Measurements from ENCODE around the gene MBOAT2. TPM values are rescaled to one million over a fixed set of nuclear protein-coding genes. Genes with fewer than 3 reads are reported as not detected.
"Not testable (repeated sequence)": the region's sequence is repeated elsewhere in the genome, so short reads cannot be mapped to it uniquely, and the experiment has no call there.

The MBOAT2 gene
- total RNA-seq, 1 donor from 2014 or later, result 48.5 TPM

DNA sequence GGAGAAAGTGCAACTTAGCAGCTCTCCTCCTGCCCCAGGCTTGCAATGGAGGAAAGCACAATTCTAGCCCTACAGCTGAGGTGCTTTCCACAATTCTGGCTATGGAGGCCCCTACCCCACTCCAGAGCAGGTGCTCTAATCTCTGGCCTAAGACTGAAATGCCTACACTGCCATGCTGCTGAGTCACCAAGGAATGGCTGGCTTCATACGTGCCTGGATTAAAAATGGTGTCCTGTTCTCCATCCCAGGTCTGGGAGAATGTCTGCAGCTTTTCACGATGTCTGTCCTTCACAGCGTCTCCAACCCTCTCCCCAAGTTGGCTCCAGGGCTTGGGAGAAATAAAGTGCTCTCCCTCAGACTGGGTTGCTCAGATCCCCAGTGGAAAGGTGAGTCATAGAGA is 48.5 kb downstream of the MBOAT2 start:
- no peak for DNase-seq

DNA sequence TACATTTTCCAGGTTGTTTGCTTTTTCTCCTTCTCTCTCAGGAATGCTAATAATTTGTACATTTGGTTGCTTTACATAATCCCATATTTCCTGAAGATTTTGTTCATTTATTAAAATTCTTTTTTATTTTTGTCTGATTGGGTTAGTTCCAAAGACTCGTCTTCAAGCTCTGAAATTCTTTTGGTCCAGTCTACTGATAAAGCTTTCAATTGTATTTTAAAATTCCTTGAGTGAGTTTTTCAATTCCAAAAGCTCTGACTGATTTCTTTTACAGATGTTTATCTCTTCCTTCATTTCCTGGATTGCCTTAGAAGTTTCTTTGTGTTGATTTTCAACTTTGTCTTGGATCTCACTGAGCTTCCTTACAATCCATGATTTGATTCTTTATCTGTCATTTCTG is 50.0 kb downstream of the MBOAT2 start:
- no peak for DNase-seq

DNA sequence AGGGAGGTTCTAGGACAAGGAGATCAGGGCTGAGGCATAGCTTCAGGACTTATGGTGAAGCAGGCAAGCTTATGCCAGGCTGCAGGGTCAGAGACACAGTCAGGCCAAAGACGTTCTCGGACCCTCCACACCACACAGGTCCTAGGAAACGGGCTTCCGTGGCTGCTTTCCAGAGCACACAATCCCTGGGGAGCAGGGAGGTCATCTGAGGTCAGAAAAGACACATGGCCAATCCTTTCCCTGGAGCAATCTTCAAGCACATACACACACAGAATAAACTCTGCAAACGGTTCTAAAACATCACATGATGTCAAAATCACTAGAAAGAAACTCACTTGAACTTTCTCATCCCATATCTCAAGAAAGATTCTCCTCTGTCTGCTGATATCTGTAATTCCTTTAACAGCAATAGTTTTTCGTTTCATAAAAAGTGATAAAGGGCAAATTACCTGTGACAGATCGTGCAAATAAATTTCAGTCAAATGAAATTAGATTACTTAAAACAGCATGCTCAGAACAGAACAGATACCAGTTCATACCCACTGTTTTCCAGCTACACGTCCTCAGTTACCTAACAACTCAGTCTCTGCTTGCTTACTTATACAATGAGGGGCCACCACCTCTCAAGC is 63.9 kb downstream of the MBOAT2 start:
- DNase-seq, result no peak

DNA sequence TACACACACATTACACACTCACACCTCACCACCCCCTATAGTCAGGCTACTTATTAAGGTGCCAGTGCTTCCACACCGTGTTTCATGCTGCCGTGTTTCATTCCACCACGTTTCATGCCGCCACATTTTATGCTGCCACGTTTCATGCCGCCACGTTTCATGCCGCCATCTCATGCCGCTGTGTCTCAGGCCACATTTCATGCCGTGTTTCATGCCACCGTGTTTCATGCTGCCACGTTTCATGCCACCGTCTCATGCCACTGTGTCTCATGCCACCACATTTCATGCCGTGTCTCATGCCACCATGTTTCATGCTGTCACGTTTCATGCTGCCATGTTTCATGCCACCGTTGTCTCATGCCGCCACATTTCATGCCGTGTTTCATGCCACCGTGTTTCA is 65.1 kb downstream of the MBOAT2 start:
- DNase-seq, result no peak

DNA sequence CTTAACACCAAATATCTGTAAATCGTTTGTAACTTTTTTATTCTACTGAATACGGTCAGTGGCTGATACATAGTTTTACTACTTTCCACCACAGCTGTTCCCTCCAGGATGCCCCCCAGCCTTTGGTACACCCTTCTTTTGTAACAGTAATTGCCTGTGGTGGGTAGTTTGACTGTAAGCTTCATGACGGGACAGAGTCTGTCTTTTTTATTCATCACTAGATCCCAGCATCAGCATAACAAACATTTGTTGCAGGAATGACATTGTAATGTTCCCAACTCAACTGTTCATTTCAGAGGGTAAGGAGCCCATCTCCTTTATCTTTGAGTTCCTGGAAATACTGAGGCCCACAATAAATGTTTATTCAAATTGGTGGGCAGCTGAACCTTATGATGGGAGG is 67.5 kb downstream of the MBOAT2 start:
- DNase-seq, result no peak

DNA sequence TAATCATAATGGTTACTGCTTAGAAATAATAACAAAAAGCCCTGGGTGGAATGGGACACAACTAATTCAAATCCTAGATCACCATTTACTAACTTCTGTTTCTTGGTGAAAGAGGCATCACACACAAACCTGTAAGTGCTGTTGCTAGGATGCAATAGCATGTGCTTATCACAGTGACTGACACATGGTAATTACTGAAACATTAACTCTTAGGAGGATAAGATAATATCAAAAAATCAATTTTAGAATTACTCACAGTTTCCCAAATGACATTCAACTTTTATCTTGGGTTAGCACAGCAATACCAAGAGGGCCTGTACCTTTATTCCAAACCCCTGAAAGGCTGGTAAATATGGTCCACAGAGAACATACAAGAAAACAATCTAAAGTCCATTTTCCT is 69.1 kb downstream of the MBOAT2 start:
- DNase-seq, result no peak

DNA sequence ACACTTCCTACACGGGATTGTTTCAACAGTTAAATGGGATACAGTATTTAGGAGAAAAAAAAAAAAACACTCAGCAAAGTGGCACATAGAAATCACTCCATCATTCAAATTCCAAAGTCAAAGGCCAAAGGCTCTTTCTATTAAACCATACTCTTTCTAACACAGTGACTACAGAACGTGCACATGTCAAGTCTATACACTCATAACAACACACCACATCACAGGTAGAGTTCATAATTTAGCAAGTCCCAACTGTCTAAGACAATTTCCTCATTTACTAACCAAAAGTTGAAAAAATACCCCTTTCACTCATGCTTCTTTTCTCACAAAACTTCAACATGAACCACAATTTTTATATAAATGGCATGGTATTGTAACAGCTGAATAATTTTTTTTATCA is 70.8 kb downstream of the MBOAT2 start:
- no peak for DNase-seq

DNA sequence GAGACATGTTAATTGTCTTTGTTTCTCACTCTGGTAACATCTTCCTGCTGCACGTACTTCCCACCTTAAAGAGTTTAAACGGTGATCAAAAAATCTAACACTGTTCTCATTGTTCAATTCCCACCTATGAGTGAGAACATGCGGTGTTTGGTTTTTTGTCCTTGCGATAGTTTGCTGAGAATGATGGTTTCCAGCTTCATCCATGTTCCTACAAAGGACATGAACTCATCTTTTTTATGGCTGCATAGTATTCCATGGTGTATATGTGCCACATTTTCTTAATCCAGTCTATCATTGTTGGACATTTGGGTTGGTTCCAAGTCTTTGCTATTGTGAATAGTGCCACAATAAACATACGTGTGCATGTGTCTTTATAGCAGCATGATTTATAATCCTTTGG is 73.3 kb downstream of the MBOAT2 start:
- not testable (repeated sequence) for DNase-seq

DNA sequence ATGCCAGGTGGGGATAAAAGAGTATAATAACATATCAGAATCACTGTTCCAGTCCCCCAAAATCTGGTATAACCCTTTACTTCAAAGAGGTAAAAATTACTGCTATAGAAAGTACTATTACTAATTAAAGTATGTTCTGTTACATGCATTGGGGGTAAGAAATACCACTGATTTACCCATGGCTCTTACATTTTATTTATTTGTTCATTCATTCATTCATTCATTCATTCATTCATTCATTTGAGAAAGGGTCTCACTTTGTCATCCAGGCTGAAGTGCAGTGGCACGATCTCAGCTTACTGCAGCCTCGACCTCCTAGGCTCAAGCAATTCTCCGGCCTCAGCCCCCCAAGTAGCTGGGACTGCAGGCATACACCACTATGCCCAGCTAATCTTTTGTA is 74.4 kb downstream of the MBOAT2 start:
- no peak for DNase-seq

DNA sequence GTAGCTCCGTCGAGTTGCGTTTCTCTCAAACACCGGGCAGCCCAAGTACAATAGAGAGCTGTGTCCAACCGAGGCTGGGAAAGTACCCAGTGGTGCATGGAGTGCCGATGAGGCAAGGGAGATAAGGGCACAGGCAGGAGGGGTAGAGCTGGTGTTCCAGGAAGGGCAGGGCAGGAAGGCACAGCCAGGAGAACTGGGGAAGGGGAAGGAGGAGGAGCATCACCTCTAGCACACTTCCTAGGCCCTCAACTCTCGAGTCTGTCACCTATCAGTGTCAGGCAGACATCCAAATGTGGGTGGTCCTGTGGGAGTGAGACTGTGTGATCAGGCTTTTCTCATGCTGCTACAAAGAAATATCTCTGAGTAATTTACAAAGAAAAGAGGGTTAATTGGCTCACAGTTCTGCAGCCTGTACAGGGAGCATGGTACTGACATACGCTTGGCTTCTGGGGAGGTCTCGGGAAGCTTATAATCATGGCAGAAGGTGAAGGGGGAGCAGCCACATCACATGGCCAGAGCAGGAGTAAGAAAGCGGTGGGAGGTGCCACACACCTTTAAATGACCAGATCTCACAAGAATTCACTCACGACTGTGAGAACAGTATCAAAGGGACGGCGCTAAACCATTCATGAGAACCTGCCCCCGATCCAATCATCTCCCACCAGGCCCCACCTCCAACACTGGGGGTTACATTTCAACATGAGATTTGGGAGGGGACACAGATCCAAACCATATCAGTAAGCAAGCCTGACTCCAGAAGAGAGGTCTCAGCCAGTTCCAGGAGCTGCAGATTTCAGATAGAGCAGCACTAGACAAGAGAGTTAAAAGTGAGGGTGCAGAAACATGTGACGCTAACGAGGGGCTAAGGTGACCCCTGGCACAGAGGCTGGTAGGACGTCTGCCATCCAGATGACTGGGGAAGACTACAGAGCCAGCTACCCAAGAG is 75.7 kb downstream of the MBOAT2 start:
- no peak for DNase-seq

DNA sequence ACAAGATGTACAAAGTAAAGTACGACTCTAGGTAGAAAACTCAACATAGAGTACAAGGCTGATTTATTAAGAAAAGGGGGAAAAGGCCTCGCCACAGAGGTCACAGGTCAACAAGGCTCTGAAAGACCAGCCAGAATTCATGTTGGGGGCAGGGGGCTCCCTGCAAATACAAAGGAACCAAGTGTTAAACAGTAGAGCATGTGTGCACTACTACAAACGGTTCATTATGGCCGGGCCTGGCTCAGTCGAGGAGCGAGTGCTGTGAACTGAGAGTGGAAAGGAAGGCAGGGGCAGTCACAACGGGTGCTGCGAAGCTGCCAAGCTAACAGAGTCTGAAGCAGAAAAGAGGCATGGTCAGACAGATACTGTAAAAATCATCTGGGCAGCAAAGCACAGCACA is 77.1 kb downstream of the MBOAT2 start:
- peak; percentile 30 for DNase-seq

DNA sequence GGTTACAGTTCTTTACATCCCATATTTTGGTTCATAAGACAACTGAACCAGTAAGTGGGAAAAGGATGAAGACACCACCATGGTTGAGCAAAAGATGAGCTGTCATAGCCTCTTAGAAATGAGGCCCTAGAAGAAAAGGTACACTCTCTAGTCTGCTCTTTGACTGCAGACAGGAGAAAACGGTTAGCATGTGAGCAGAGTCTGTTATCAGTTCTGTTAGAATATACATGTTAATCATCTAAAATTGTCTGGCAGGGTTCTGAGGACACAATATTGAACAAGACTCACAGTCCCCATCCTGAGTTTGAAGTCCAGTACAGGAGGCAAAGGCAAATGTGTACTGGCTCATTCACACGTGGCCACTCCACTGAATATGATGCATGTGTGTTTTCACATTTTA is 78.1 kb downstream of the MBOAT2 start:
- DNase-seq, result no peak

DNA sequence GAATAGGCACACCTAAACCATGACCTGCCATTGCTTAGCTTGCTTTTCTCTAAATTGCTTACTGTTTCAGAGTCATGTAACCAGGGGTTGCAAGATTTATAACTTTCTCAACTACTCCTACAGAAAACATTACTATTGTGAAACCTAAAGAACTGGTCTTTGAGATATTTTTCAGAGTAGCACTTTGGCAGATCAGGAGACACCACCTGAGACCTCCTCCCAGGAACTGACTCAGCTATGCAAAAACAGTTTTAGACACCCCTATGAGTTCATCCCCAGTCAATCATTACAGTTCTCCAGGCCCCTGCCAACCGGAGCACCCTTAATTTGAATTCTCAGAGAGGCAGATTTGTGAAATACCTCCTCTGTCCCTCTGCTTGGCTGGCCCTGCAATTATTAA is 80.3 kb downstream of the MBOAT2 start:
- no peak for DNase-seq

DNA sequence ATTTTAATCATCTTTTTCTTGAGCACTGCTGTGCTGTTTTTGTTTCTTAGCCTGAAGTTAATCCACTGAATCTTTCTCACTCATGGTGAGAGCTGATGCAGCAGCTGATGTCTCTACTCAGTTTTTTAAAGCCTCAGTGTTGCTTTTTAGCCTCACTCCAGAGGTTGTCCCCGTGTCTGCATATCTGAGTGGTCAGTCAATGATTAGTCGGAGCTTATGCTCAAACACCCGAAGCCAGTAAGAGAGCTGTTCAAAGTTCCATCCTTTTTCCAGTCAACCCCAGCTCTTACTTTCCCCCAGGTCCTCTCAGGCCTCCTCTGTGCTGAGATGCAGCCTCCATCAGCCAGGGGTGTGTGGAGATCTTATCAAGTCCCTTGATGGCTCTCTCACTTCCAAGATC is 81.1 kb downstream of the MBOAT2 start:
- no peak for DNase-seq

DNA sequence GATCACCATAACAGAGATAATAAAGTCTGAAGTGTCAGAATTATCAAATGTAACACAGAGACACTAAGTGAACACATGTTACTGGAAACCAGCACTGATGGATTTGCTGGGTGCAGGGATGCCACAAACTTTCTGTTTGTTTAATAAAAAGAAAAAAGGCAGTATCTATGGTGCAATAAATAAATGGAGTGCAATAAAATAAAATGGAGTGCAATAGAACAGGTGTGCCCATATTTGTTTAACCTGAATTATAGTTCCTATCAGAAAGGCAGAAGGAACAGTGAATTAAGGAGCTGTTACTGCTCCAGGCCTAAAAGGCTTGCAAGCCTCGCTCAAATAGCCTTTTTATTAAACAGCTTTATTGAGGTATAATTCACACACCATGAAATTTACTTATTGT is 85.1 kb downstream of the MBOAT2 start:
- DNase-seq, result no peak

DNA sequence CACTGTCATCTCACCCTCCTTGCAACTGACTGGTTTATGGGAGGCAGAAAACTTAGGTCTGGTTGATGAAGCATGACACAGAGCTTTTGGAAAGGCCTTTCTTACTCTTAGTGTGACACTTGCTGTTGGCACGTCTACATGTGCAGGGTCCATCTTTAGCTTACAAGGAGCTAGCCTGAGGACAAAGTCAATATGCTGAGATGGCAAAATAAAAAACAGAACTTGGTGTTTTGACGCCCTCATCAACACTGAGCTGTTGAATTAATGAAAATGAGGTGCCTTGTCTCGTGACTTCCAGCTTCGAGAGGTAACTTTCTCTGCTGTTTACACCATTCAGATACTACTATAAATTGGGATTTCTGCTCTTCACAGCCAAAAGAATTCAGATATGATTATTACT is 87.5 kb downstream of the MBOAT2 start:
- DNase-seq, result no peak

DNA sequence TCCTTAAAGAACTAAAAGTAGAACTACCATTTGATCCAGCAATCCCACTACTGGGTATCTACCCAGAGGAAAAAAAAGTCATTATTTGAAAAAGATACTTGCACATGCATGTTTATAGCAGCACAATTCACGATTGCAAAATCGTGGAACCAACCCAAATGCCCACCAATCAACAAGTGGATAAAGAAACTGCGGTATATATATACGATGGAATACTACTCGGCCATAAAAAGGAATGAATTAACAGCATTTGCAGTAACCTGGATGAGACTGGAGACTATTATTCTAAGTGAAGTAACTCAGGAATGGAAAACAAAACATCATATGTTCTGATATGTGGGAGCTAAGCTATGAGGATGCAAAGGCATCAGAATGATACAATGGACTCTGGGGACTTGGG is 89.7 kb downstream of the MBOAT2 start:
- not testable (repeated sequence) for DNase-seq

DNA sequence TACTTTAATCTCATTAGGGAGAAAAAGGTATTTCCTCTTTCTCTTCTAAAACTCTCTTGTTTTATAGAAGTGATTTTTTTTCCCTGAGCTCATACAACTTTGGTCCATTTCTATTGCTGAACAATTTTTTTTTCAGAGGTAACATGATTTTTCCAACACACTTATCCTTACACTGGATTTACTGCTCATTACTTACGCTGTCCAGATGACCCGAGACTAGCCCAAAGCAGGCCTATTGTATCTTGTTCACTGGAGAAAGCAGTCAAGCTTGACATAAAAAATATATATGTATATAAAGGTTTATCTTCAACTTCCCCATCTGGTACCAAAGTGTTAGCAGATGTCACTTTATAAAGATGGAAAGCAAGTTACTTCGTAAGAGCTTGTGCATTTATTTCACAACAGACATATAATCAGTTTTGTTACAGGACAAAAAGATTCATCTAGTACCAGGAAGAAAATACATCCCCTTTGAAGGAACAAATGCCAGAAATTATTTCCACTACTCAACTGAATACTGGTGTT is 95.7 kb downstream of the MBOAT2 start:
- DNase-seq, result no peak

DNA sequence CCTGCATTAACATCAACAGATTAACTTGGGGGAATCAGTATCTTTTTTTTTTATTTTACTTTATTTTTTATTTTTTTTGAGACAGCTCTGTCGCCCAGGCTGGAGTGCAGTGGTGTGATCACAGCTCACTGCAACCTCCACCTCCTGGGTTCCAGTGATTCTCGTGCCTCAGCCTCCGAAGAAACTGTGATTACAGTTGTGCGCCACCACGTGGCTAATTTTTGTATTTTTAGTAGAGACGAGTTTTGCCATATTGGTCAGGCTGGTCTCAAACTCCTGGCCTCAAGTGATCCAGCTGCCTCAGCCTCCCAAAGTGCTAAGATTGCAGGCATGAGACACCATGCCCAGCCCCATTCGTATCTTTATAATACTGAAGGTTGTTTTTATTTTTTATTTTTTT is 99.6 kb downstream of the MBOAT2 start:
- not testable (repeated sequence) for DNase-seq

DNA sequence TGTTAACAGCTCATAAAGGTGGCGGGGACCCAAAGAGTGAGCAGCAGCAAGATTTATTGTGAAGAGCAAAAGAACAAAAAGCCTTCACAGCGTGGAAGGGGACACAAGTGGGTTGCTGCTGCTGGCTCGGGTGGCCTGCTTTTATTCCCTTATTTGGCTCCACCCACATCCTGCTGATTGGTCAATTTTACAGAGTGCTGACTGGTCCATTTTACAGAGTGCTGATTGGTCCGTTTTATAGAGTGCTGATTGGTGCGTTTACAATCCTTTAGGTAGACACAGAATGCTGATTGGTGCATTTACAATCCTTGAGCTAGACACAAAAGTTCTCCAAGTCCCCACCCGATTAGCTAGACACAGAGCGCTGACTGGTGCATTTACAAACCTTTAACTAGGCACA is 100.7 kb downstream of the MBOAT2 start:
- not testable (repeated sequence) for DNase-seq

DNA sequence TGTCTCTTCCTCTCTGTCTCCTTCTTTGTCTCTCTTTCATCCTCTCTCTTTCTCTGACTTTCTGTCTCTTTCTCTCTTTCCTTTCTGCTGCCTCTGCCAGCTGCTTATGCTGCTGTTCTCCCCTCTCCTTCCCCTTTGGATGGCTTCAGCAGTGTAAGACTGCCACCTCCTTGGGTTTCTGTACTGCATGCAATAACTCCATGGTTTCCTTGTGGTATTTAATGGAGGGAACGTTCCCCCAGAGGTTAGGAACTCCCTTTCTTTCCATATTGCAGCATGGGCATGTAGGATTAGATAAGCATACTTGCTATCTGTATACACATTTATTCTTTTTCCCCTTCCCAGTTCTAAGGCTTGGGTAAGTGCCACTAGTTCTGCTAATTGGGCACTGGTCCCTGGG is 106.3 kb downstream of the MBOAT2 start:
- not testable (repeated sequence) for DNase-seq

DNA sequence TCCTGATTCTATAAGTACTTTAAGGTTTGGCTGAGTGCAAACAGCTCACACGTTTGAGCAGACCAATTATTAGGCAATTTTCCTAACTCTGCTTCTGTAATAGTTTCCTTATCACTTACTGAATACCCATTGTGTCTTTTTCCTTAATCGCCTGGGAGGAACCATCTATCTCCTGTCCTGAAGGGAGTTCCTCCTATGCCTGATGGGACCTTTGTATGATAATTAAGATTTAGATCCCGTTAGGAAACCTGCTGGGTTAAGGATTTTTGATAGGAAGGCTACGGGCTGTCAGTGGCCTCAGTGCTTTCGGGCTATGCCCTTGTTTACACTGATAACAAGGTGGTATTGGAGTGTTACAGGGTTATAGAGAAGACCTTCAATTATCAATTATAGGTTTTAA is 106.8 kb downstream of the MBOAT2 start:
- DNase-seq, result not testable (repeated sequence)

DNA sequence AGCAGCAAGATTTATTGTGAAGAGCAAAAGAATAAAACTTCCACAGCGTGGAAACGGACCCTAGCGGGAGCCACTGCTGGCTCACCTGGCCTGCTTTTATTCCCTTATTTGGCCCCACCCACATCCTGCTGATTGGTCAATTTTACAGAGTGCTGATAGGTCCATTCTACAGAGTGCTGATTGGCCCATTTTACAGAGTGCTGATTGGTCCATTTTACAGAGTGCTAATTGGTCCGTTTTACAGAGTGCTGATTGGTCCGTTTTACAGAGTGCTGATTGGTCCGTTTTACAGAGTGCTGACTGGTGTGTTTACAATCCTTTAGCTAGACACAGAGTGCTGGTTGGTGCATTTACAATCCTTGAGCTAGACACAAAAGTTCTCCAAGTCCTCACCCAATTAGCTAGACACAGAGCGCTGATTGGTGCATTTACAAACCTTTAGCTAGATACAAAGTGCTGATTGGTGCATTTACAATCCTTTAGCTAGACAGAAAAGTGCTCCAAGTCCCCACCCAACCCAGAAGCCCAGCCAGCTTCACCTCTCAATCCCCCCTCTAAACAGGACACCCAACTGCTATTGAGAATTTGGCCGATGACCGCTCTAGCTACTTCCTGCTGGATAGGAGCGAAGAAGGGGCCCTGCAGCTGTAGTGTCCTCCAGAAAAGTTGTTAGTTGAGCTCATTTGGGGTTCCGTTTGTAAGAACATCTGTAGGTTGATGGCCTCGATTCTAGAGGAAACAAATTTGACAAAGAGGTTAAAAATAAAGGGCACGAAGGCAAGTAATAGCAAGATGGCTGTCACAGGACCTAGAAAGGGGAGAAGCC is 108.2 kb downstream of the MBOAT2 start:
- not testable (repeated sequence) for DNase-seq

Data from tongue (tissue), 2 donors.